ENCODE results near the gene VILL.
"Not testable (repeated sequence)": the region's sequence is repeated elsewhere in the genome, so short reads cannot be mapped to it uniquely, and the experiment has no call there.

VILL gene

GRCh38 chr3:37985637-37986320, 4.8 kb upstream of the VILL start:
- no peak overlapping the region for H3K4me3 ChIP-seq (ENCODE audit: low read depth, low read length)

- no peak overlapping the region for H3K4me3 ChIP-seq (ENCODE audit: low read depth, low read length)
Measured at GRCh38 chr3:37986479-37987314, 3.9 kb upstream of the VILL start.

- H3K4me3 ChIP-seq (ENCODE audit: low read depth, low read length) = no peak overlapping the region
Measured at GRCh38 chr3:37987315-37987697, 3.3 kb upstream of the VILL start.

- H3K4me3 ChIP-seq (ENCODE audit: low read depth, low read length) = no peak overlapping the region
Measured at GRCh38 chr3:37987751-37988179, 2.8 kb upstream of the VILL start.

- H3K4me3 ChIP-seq (ENCODE audit: low read depth, low read length) = not testable (repeated sequence)
Measured at GRCh38 chr3:37988376-37988775, 2.2 kb upstream of the VILL start.

- no peak overlapping the region for H3K4me3 ChIP-seq (ENCODE audit: low read depth, low read length)
Measured at GRCh38 chr3:37988931-37989525, 1.6 kb upstream of the VILL start.

GRCh38 chr3:37989821-37990480, 635 bp upstream of the VILL start:
- H3K4me3 ChIP-seq (ENCODE audit: low read depth, low read length) = no peak overlapping the region

GRCh38 chr3:37991109-37991508, 523 bp downstream of the VILL start:
- no peak overlapping the region for H3K4me3 ChIP-seq (ENCODE audit: low read depth, low read length)

- H3K4me3 ChIP-seq (ENCODE audit: low read depth, low read length) = no peak overlapping the region
Measured at GRCh38 chr3:37991823-37992222, 1.2 kb downstream of the VILL start.

GRCh38 chr3:37992271-37993066, 1.9 kb downstream of the VILL start:
- no peak overlapping the region for H3K4me3 ChIP-seq (ENCODE audit: low read depth, low read length)

- no peak overlapping the region for H3K4me3 ChIP-seq (ENCODE audit: low read depth, low read length)
Measured at GRCh38 chr3:37993067-37993455, 2.5 kb downstream of the VILL start.

GRCh38 chr3:37993460-37993819, 2.9 kb downstream of the VILL start:
- no peak overlapping the region for H3K4me3 ChIP-seq (ENCODE audit: low read depth, low read length)

GRCh38 chr3:37993820-37994638, 3.4 kb downstream of the VILL start:
- peak overlapping the region; percentile 43 for H3K4me3 ChIP-seq (ENCODE audit: low read depth, low read length)

GRCh38 chr3:37994639-37994972, 4.0 kb downstream of the VILL start:
- H3K4me3 ChIP-seq (ENCODE audit: low read depth, low read length) = peak overlapping the region; percentile 43

GRCh38 chr3:37995652-37996641, 5.4 kb downstream of the VILL start:
- H3K4me3 ChIP-seq (ENCODE audit: low read depth, low read length) = no peak overlapping the region

- H3K4me3 ChIP-seq (ENCODE audit: low read depth, low read length) = no peak overlapping the region
Measured at GRCh38 chr3:37996785-37997301, 6.3 kb downstream of the VILL start.

- H3K4me3 ChIP-seq (ENCODE audit: low read depth, low read length) = no peak overlapping the region
Measured at GRCh38 chr3:37997342-37997741, 6.8 kb downstream of the VILL start.

- H3K4me3 ChIP-seq (ENCODE audit: low read depth, low read length) = no peak overlapping the region
Measured at GRCh38 chr3:37997791-37998370, 7.3 kb downstream of the VILL start.
